Skin of body (tissue), 2 donors: ENCODE measurements around the gene SMAD5. TPM values are rescaled to one million over a fixed set of nuclear protein-coding genes. Genes with fewer than 3 reads are reported as not detected.

ENCODE experiments used
- DNase-seq: peaks from one replicate; lab custom pipeline; 2025; lab: John Stamatoyannopoulos, UW
- total RNA-seq: library from RNA; depleted of rRNA; stranded (reverse); fragments of >200 nt; gene quantifications from one replicate; pipeline ENCODE4 v1.2.3, GENCODE V29; 2014

Gene SMAD5
- total RNA-seq, 1 donor from 2014 or later: 68.0 TPM

DNA sequence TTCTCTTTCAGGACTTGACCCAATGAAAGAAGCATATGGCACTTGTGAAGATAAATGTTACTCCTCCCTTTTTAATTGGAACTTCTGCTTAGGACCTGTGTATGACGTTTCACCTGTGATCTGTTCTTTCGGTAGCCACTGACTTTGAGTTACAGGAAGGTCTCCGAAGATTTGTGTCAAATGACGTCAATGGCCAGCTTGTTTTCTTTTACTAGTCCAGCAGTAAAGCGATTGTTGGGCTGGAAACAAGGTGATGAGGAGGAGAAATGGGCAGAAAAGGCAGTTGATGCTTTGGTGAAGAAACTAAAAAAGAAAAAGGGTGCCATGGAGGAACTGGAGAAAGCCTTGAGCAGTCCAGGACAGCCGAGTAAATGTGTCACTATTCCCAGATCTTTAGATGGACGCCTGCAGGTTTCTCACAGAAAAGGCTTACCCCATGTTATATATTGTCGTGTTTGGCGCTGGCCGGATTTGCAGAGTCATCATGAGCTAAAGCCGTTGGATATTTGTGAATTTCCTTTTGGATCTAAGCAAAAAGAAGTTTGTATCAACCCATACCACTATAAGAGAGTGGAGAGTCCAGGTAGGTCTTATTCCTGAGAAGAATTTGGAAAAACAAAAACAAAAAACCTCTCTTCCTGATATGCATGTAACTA lies 21.1 kb downstream of the SMAD5 start:
- DNase-seq: no peak

DNA sequence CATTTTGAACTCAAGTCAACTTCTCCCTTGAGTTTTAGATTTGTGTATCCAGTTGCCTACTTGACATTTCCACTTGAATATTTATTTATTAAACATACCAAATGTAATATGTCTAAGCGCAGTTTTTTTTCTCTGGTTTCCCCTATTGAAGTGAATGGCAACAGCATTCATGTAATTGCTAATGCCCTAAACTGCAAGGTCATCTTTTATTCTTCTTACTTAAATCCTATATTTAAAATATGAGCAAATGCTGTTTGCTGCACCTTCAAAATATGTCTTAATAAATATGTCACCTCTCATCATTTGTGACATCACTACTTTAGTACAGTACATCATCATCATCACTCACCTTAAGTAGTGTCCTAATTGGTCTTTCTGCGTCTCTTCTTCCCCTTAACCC lies 22.4 kb downstream of the SMAD5 start:
- no peak for DNase-seq

DNA sequence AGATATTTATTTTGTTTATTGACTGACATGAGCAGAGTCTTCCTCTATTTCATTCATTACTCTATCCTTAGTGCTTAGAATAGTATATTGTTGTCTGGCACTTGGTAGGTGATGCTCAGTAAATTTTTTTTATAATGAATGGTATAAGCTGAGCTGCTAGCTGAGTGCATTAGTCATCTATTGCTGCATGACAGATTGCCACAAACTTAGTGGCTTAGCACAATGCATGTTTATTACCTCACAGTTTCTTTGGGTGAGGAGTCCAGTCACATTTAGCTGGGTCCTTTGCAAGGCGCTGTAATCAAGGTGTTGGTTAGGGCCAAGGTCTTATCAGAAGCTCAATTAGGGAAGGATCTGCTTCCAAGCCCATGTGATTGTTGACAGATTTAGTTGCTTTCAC lies 23.1 kb downstream of the SMAD5 start:
- DNase-seq: no peak

DNA sequence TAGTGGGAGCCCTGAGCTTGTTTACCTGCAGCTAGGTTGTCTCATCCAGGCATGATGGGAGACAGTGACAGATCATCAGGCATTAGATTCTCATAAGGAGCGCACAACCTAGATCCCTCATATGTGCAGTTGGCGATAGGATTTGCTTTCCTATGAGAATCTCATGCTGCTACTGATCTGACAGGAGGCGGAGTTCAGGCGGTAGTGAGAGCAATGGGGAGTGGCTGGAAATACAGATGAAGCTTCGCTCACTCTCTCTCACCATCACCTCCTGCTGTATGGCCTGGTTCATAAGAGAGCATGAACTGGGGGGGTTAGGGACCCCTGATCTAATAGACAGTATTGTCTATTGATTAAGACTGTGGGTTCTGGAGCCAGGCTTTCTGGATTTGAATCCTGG lies 24.9 kb downstream of the SMAD5 start:
- DNase-seq: no peak

DNA sequence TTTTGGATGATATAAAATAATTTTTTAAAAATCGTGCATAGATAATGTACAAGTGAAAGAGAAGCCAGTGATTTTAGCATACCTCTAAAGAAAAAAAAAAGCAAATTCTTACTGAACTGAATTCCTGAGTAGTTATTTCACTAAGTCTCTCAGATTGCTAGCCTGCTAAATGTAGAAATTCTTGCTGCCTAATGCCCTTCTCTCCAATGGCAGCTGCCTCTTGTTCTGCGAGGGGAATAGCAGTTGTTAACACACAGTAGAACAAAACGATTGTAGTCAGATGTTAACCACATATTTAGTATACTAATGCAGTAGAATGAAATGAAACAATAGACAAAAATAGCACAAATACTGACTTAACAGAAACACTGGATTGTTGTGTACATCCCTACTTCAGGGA lies 26.8 kb downstream of the SMAD5 start:
- DNase-seq: no peak

DNA sequence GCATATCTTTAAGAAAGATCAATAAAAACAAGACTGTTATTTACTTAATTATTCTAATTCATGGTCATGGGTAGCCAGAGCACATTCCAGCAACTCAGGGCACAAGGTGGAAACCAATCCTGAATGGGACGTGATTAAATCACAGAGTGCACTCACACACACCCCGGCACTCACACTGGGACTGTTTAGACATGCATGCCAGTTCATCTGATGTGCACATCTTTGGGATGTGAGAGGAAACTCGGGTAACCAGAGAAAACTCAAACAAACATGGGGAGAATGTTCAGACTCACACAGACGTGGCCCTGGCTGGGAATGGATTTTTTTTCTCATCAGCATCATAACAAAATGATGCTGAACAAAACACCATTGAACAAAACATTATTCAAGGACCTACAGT lies 29.4 kb downstream of the SMAD5 start:
- no peak for DNase-seq

DNA sequence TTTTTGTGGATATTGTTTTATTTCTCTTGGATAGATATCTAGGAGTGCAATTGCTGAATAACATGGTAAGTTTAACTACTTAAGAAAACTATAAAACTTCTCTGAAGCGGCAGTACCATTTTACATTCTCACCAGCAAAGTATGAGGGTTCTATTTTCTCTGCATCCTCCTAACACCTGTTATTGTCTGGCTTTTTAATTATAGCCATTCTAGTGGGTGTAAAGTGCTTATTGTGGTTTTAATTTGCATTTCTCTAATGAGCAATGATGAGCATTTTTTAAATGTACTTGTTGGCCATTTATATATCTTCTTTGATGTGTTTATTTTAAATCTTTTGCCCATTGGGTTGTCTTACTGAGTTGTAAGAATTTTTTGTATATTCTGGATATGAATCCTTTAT lies 31.6 kb downstream of the SMAD5 start:
- DNase-seq: no peak

DNA sequence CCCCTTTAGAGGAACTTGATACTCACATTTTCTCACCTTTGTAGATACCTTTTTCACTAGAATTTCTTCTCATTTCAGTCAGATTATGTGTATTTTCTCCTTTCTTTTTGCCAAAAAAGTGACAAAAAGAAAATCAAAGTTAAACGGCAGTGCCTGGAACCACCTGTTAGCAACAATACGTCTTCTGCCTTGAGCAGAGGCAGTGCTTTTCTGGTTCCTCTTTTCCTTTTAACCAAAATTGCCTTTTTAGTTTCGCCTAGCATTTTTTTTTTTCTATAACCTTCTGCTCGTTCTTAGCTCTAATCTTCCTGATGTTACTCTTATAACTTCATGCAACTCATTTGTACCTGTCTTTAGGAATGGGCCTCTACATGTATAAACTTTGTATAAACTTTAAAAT lies 34.3 kb downstream of the SMAD5 start:
- DNase-seq: no peak

DNA sequence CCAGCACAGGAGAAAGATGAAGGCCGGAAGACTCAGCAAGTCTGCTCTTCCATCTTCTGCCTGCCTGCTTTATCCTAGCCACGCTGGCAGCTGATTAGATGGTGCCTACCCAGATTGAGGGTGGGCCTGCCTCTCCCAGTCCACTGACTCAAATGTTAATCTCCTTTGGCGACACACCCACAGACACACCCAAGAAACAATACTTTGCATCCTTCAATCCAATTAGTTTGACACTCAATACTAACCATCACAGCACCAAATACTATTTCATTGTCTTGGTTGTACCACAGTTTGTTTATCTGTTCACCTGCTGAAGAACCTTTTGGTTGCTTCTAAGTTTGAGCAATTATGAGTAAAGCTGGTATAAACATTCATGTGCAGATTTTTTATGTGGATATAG lies 36.6 kb downstream of the SMAD5 start:
- DNase-seq: no peak

DNA sequence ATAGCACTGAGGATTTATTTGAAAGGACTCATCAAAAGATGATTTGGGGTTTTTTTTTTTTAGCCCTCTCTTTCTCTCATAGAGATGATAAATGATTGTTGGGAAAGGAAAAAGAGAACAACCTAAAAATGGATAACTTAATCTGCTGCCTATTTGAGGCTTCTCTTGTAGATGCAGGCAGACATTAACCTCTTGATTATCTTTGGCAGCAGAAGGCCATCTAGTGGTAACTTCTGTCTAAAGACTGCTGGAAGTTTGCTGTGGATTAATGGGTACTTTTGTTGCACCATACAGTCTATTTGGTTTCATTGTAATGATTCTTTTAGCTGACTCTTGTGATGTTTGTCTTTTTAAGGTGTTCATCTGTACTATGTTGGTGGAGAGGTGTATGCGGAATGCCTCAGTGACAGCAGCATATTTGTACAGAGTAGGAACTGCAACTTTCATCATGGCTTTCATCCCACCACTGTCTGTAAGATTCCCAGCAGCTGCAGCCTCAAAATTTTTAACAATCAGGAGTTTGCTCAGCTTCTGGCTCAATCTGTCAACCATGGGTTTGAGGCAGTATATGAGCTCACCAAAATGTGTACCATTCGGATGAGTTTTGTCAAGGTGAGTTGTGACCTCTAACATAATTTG lies 41.5 kb downstream of the SMAD5 start:
- DNase-seq: peak; percentile 61

DNA sequence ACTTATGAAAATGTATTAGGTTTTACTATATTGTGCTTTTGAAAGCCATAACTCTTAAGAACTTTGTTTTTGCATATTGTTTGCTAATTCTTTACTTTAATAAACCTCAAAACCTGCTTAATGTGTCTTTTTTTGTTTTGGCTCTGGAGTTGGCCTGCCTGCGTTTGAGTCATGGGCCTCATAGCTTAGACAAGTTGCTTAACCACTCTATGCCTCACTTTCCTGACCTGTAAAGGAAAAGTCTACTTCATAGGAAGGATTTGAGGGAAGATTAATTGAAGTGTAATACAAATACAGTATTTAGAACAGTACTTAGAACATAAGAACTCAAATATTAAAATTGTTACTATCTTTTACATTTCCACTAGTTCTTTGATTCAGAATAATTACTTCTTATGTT lies 50.0 kb downstream of the SMAD5 start:
- no peak for DNase-seq

DNA sequence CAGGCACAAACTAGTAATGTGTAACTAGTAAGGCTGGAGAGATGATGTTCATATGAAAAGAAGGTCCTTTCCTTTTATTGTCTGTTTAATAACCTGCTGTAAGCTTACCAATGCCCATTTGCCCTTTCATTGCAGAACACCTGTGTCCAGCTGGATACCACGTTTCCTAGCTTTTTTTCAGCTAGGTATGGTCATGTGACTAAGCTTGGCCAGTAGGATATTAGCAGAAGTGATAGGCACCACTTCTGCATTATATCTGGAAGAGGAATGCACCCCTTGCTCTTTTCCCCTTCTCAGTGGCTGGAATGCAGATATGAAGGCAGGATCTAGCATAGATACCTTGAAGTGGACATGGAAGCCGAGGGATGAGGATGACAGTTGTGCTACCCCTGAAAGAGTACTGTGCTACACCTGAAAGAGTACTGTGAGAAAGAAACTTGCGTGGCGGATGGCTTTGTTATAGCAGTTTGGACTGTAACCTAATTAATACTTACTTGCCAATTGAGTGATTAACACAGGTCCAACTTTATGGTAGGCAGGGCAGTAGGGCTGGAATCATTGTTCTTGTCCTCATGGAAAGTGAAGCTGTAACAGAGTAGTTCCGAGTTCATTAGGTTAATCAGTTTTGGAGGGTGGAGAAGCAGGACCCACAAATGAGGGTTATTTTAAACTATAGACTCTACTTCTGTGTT lies 53.5 kb downstream of the SMAD5 start:
- no peak for DNase-seq

DNA sequence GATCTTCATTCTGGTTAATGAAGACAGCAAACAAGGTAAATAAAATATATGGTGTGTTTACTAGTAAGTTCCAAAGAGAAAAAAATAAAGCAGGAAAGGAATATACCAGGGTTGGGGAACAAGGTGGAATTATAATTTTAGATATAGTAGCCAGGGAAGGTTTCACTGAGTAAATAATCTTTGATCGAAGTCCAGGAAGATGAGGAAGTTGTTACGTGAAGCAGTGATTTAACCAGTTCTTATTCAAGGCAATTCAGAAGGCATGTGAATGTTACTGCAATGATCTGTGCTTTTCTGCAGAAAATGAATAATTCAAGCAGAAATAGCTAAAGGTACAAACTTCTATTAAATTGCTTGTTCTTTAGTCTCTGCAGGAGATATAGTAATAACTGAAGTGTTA lies 54.2 kb downstream of the SMAD5 start:
- no peak for DNase-seq

DNA sequence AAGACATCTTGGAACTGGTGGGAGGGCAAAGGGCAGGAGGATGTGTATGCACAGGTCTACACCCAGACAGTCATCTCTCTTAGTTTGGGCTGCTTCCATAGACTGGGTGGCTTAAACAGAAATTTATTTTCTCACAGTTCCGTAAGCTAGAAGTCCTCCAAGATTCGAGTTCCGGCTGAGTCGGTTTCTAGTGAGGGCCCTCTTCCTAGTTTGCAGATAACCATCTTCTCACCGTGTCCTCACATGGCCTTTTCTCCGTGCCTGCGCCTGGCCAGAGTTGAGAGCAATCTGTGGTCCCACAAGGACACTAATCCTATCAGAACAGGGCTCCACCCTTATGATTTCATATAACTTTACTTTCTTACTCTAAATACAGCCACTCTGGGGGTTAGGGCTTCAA lies 56.2 kb downstream of the SMAD5 start:
- DNase-seq: no peak

DNA sequence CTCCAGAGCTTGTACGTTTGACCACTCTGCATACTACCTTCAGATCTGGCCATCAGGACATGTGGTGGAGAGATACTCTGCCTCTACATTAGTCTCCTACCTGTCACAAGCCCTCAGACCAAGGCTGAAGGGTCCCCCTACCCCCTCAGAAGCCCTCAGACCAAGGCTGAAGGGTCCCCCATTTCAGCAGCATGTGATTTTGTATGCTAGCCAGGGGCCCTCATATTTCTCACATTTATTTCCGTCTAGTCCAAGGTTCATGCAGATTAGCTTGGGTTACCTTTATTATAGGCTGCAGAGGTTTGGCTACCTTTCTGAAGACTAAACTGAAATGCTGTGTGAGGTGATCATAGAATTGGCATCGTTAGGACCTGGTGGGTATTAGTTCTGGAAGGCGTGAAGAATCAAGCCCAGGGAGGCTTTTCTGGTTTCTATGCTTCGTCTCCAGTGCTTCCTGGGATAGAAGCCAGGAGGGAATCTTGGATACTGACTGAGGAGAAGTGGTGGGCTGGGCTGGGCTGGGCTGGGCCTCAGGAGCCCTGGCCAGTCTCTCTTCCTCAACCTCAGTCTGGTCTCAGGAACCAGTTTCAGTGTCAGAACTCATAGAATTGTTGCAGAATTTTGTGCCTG lies 57.6 kb downstream of the SMAD5 start:
- no peak for DNase-seq

DNA sequence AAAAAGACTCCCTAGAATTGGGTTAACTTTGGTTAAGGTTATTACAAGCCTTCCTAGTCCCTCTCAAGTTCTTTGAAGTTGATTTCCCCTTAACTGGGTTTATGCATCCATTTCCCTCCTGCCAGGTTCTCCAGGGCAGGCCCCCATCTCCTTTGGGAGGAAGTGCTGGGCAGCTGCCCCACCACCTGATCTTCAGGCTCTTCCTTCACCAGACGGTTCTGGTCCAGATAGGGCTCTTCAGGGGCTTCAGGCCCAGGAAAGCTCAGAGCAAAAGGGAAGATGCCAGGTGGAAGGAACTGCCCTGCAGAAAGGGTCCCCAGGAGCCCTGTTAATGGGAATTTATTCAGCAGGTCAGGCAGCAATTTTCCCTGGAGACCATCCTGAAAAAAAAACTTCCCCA lies 58.3 kb downstream of the SMAD5 start:
- DNase-seq: no peak

DNA sequence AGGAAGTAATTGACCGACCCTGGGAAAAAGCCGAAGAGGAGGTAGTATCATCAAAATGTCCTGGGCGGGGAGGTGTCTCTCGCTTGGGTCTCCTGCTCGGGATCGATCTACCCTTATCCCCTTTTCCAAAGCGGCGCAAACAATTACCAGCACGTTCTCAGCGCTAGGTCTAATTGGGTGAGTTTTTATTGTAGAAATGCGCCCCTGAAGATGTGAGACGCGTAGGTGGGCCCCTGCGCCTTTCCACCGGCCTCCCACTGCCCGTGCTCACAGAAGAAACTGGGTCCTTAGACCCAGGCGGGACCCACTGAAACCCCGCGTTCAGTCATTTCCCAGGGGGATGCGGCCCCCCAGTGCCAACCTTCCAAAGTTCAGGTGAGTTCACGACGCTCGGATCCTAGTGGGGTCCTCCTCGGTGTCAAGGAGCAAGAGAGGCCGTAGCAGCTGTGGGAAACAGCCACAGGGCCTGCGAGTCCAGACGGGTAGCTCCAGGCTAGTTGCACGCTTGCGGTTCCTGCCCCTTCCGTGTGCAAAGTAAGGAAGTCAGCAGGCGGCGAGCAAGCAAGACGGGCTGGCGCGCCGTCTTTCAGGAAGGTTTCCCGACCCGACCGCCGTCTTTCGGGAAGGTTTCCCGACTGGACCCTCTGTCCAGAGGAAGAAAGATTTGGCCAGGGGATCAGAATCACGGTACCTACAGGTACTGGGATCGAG lies 58.8 kb downstream of the SMAD5 start:
- no peak for DNase-seq

DNA sequence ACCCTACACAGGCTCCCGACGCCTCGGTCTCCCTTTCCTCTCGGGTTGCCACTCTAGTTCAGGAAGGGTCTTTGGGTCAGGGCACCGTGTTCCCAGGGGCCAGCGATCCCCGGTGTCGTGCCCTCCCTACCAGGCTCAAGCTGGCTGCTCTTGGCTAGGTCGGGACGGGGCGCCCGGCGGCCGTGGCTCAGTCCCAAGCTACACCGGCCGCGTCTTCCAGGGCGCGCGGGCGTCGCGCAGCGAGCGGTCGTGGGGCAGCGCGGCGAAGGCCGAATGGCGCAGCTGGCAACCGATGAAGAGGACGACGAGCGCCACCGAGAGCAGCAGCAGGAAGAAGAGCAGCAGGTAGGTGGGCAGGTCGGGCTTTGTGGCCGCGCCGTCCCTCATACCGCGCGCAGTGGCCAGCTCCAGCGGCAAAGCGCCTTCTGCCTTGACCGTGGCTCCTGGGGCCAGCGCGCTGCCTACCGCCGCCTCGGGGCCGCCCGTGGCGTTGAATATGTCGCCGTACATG lies 59.4 kb downstream of the SMAD5 start:
- DNase-seq: no peak

DNA sequence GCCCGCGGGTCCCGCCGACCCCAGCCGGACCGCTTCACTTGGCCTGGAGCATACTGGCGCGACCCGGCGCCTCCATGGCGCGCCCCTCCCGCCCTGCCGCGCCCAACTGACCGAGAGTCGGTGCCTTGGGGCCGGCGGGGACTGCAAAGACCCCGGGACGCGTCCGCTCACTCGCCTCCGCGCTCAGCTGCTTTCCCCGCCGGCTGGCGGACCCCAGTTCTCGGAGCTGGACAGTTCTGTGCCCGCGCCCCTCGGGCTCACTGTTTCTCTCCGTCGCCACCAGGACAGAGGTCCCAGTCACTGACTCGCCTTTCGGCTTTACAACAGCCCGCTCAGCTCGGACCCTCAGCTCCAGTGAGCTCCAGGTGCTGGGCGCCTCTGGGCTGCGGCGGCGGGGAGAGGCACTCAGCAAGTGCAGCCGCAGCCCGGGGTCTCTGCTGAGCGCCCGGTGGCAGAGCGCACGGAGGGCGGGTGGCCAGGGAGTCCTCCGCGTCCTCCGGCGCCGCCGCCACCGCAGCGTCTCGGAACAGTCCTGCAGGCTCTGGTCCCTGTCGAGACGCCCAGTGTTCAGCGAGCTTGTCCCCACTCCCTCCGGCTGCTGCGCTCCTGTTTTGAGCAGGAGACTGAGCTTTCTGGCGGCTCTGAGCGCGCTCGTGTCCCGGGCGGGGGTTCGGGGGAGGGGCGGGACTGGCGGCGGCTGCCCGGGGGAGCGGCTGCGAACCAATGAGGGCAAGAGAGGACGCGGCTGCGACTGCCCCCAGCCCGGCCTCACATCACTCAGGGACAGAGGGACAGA lies 60.1 kb downstream of the SMAD5 start, which contains the start of gene SMIM32:
Gene SMIM32 (minus strand): TSS at position 637 of the 796 bp plus-strand sequence. CDS start 638 bp downstream, outside the sequence.
- DNase-seq: no peak

DNA sequence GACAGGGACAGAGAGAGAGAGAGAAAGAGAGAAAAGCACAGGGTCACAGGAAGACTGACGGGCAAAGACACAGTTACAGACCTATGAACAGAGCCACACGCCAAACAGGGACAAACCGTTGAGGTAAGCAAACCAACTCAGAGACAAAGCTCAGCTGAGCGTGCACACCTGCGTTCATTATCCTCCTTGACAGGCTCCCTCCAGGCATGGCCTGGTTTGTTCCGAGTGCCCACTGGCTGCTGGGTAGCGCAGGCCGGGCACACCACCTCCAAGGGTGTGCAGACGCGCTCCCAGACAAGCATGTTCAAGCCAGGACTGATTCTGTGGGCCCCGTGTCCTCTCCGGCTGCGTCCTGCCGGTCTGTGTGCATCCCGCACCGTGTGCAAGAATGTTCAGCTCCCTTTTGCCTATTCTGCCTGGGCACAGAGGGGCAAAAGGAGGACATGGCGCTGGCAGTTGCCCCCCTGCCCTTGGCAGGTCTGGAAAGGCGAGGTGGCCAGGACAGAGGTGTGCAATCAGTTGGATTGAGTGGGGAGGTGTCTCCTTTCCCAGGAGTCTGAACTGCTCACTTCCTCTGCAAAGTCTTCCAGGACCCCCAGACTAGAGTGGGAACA lies 60.8 kb downstream of the SMAD5 start:
- no peak for DNase-seq
